Endodermal cell (in vitro differentiated cells): Measurements from ENCODE around the gene CST1. TPM values are rescaled to one million over a fixed set of nuclear protein-coding genes. Genes with fewer than 3 reads are reported as not detected.
"Not testable (repeated sequence)": the region's sequence is repeated elsewhere in the genome, so short reads cannot be mapped to it uniquely, and the experiment has no call there.

Experiments
- DNase-seq: peaks from one replicate; pipeline ENCODE4 v3.0.0-alpha.2; 2017
- H3K27ac ChIP-seq: 2 replicates; pipeline ENCODE4 v1.5.1; 2013; ENCODE audit warnings: mild to moderate bottlenecking, low read depth, low read length, moderate library complexity
- H3K27me3 ChIP-seq: 2 replicates; pipeline ENCODE4 v1.6.1; 2013; ENCODE audit warnings: mild to moderate bottlenecking, low read length, moderate library complexity; ENCODE audit not compliant: insufficient read depth, control insufficient read depth, poor library complexity, severe bottlenecking
- H3K36me3 ChIP-seq: 2 replicates; pipeline ENCODE4 v1.7.0; 2013; ENCODE audit warnings: mild to moderate bottlenecking, low read length, moderate library complexity; ENCODE audit not compliant: control insufficient read depth, insufficient read depth
- H3K4me1 ChIP-seq: one replicate; pipeline ENCODE4 v1.7.0; 2013; ENCODE audit warnings: low read length; ENCODE audit not compliant: control insufficient read depth, insufficient read depth
- H3K4me3 ChIP-seq: 2 replicates; pipeline ENCODE4 v1.5.1; 2013; ENCODE audit warnings: mild to moderate bottlenecking, low read length, moderate library complexity
- H3K9ac ChIP-seq: 2 replicates; pipeline ENCODE4 v1.6.1; 2013; ENCODE audit warnings: mild to moderate bottlenecking, low read length, moderate library complexity; ENCODE audit not compliant: poor library complexity, severe bottlenecking; ENCODE audit errors: extremely low read depth
- H3K9me3 ChIP-seq: 2 replicates; pipeline ENCODE4 v1.6.1; 2013; ENCODE audit warnings: mild to moderate bottlenecking, low read length, moderate library complexity; ENCODE audit not compliant: control insufficient read depth
- H3K27ac Mint-ChIP-seq: 2 replicates; pipeline ENCODE4 v1.8.0; 2020; ENCODE audit warnings: mixed read lengths
- H3K27me3 Mint-ChIP-seq: 2 replicates; pipeline ENCODE4 v1.8.0; 2021; ENCODE audit warnings: mild to moderate bottlenecking, mixed read lengths; ENCODE audit not compliant: insufficient read depth
- H3K36me3 Mint-ChIP-seq: 2 replicates; pipeline ENCODE4 v1.8.0; 2020; ENCODE audit warnings: low read depth, mixed read lengths
- H3K4me1 Mint-ChIP-seq: 2 replicates; pipeline ENCODE4 v1.8.0; 2020; ENCODE audit warnings: mixed read lengths
- H3K4me3 Mint-ChIP-seq: 2 replicates; pipeline ENCODE4 v1.8.0; 2020; ENCODE audit warnings: mild to moderate bottlenecking, moderate library complexity, mixed read lengths
- H3K9me3 Mint-ChIP-seq: 2 replicates; pipeline ENCODE4 v1.8.0; 2020; ENCODE audit warnings: mild to moderate bottlenecking, mixed read lengths
- WGBS, 2 experiments: methylation state at CpG; one replicate each; pipeline versions ENCODE4 v1.1.5 to v1.1.7; 2013; ENCODE audit warnings: missing lambda C conversion rate in 2 of 2, mixed read lengths in 1 of 2; ENCODE audit not compliant: insufficient coverage in 1 of 2, insufficient read length in 1 of 2; 5-methylcytosine and 5-hydroxymethylcytosine counted together
- total RNA-seq, 2 donors: library from RNA; stranded (reverse); fragmentation: NEBNext Ultra II Directional in 1 of 2; extraction: Animal tissue kit (Norgen Biotek cat#: 25700) in 1 of 2; gene quantifications; 2 replicates in 1 of 2; 3 replicates in 1 of 2; pipeline ENCODE4 v1.2.1, GENCODE V29; 2021
- TF ChIP-seq, protein P1 (sequence below): fragments of 200-600 bp; sonication (generic); conservative IDR thresholded peaks from 2 replicates; pipeline ENCODE4 v1.5.0; 2021; ENCODE audit warnings: antibody characterized with exemption, mild to moderate bottlenecking

CST1 gene
- total RNA-seq, 2 donors from 2014 or later, result 123 to 1,051 TPM

DNA sequence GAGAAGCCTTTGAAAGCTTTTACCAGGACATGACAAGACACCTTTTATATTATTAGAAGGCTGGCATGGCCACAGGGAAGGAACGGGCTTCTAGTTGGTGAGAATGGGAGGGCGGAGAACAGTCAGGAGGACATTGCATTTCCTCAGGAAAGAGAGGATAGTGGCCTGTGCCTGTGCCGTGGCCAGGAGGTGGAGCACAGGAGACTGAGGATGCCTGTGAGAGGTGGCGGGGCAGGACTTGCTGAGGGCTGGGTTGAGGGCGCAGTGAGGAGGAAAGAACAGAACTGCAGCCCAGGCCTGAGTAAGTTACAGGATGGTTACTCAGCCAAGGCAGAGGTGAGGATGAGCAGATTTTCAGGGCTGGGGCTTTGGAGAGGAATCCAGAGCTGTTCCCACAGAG lies 27.9 kb downstream of the CST1 start:
- H3K4me3 Mint-ChIP-seq, H3K4me3 ChIP-seq, H3K4me1 ChIP-seq, H3K9me3 Mint-ChIP-seq, H3K9me3 ChIP-seq, H3K36me3 Mint-ChIP-seq, H3K27me3 Mint-ChIP-seq, H3K27ac Mint-ChIP-seq, H3K27ac ChIP-seq, H3K36me3 ChIP-seq, H3K9ac ChIP-seq, H3K27me3 ChIP-seq: not testable (repeated sequence)
- TF ChIP-seq, protein P1, sequence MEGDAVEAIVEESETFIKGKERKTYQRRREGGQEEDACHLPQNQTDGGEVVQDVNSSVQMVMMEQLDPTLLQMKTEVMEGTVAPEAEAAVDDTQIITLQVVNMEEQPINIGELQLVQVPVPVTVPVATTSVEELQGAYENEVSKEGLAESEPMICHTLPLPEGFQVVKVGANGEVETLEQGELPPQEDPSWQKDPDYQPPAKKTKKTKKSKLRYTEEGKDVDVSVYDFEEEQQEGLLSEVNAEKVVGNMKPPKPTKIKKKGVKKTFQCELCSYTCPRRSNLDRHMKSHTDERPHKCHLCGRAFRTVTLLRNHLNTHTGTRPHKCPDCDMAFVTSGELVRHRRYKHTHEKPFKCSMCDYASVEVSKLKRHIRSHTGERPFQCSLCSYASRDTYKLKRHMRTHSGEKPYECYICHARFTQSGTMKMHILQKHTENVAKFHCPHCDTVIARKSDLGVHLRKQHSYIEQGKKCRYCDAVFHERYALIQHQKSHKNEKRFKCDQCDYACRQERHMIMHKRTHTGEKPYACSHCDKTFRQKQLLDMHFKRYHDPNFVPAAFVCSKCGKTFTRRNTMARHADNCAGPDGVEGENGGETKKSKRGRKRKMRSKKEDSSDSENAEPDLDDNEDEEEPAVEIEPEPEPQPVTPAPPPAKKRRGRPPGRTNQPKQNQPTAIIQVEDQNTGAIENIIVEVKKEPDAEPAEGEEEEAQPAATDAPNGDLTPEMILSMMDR, result peak; percentile 48
- WGBS, 2 experiments, result 76 to 82% methylated on average over 2 to 5 of the region's 5 CpGs
- DNase-seq, result peak; percentile 82
- peaks cover 25% of the 10 kb centered on the region for H3K4me1 Mint-ChIP-seq

DNA sequence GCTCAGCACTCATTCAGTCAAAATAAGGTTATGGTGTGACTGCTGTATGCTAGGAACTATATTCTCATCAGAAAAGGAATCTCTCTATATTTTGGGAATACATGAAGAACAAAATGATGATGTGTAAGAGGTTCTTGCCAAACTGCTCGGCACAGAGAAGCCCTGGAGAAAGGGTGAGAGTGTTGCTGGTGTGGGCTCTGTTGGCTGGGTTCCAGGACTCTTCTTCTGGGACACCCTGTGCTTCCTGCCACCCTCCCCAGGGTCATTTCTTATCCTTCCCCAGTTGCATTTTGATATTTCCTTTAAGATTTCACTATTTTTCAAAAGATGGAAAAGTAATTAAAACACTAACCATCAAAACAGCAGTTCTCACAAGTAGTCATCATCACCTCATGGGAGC lies 28.8 kb downstream of the CST1 start:
- H3K9me3 ChIP-seq, result no peaks in the 10 kb centered on the region
- no peak for DNase-seq
- Mint-ChIP-seq H3K9me3 (peaks cover 2% of the 10 kb centered on the region), H3K4me3 (no peak overlapping the region), H3K4me1 (peaks cover 24% of the 10 kb centered on the region), H3K36me3 (no peaks in the 10 kb centered on the region), H3K27ac (no peak overlapping the region), H3K27me3 (no peaks in the 10 kb centered on the region)
- no peaks in the 10 kb centered on the region for H3K27me3 ChIP-seq
- TF ChIP-seq, protein P1, result no peak
- no peaks in the 10 kb centered on the region for H3K4me1 ChIP-seq
- no peak overlapping the region for H3K4me3 ChIP-seq
- H3K9ac ChIP-seq, result no peak overlapping the region
- 95% methylated on average over 1 of the region's 1 CpG; no CpG with 5 or more reads in 1 of the 2 experiments for WGBS, 2 experiments
- H3K36me3 ChIP-seq, result no peaks in the 10 kb centered on the region
- no peak overlapping the region for H3K27ac ChIP-seq

DNA sequence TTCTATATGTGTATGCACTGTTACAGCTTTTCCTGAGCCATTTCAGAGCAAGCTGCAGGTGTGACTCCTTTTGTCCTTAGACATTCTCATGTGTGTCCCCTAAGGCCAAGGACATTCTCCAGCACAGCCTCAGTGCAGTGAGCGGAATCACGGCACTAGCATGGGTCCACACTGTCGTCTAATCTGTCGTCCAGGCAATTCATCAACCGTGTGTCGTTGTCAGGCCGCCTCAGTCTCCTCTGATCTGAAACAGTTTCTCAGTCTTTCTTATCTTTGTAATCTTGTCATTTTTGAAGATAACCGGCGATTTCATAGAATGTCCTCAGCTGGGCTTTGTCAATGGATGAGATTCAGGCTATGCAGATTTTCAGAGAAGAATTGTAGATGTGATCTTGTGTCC lies 31.4 kb downstream of the CST1 start:
- H3K4me1 ChIP-seq, H3K27me3 ChIP-seq, H3K4me3 Mint-ChIP-seq, H3K27me3 Mint-ChIP-seq, H3K27ac ChIP-seq, H3K36me3 Mint-ChIP-seq, H3K36me3 ChIP-seq, H3K9me3 ChIP-seq, H3K27ac Mint-ChIP-seq, H3K4me3 ChIP-seq, DNase-seq, H3K9ac ChIP-seq: not testable (repeated sequence)
- Mint-ChIP-seq H3K4me1 (peaks cover 18% of the 10 kb centered on the region), H3K9me3 (peaks cover 13% of the 10 kb centered on the region)
- WGBS, 2 experiments, result 74 to 89% methylated on average over 2 to 9 of the region's 9 CpGs

DNA sequence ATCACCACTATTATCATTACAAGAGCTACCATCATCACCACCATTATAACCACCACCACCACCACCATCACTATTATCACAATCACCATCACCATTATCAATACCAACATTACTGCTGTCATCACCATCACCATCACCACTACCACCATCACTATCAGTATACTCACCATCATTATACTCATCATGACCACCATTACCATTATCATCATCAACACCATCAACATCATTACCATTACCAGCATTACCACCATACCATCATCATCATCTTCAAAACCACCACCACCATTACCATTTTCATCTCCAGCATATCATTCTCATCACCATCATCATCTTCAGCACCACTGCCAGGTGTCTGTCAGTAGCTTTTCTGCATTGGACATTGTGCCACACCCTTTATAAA lies 39.0 kb downstream of the CST1 start:
- not testable (repeated sequence) for H3K36me3 Mint-ChIP-seq, H3K4me1 Mint-ChIP-seq, H3K9me3 Mint-ChIP-seq

More for the DNA sequence above, 39.0 kb downstream of the CST1 start:
- H3K9me3 ChIP-seq, H3K4me3 Mint-ChIP-seq, H3K27me3 ChIP-seq, H3K9ac ChIP-seq, DNase-seq, H3K4me3 ChIP-seq, H3K27ac ChIP-seq, H3K4me1 ChIP-seq, H3K36me3 ChIP-seq, H3K27ac Mint-ChIP-seq: not testable (repeated sequence)
- peaks cover 23% of the 10 kb centered on the region for H3K27me3 Mint-ChIP-seq
